DOHH2 (cell line): Measurements from ENCODE around the gene ASIC1.

ENCODE experiments used
- EZH2phosphoT487 ChIP-seq: fragments of 200-600 bp; sonication (generic); IDR thresholded peaks from 2 replicates; pipeline ENCODE4 v1.6.1; 2017; ENCODE audit warnings: borderline replicate concordance, mild to moderate bottlenecking, antibody characterized with exemption, low read length, moderate library complexity, mixed read lengths
- TF ChIP-seq, protein P1 (sequence below): fragments of 200-600 bp; sonication (generic); IDR thresholded peaks from one replicate; pipeline ENCODE4 v1.5.1; 2014; ENCODE audit warnings: antibody characterized with exemption, mild to moderate bottlenecking, low read depth, low read length; ENCODE audit not compliant: poor library complexity, severe bottlenecking

DNA sequence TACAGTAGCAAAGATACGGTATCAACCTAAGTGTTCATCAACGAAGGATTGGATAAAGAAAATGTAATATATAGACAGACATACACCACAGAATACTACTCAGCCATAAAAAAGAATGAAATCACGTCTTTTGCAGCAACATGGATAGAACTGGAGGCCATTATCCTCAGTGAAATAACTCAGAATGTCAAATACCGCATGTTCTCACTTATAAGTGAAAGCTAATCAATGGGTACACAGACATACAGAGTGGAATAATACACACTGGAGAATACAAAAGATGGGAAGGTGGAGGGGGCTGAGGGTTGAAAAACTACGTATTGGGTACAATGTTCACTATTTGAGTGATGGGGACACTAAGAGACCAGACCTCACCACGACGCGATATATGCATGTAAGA is 33.2 kb upstream of the ASIC1 start:
- TF ChIP-seq, protein P1, sequence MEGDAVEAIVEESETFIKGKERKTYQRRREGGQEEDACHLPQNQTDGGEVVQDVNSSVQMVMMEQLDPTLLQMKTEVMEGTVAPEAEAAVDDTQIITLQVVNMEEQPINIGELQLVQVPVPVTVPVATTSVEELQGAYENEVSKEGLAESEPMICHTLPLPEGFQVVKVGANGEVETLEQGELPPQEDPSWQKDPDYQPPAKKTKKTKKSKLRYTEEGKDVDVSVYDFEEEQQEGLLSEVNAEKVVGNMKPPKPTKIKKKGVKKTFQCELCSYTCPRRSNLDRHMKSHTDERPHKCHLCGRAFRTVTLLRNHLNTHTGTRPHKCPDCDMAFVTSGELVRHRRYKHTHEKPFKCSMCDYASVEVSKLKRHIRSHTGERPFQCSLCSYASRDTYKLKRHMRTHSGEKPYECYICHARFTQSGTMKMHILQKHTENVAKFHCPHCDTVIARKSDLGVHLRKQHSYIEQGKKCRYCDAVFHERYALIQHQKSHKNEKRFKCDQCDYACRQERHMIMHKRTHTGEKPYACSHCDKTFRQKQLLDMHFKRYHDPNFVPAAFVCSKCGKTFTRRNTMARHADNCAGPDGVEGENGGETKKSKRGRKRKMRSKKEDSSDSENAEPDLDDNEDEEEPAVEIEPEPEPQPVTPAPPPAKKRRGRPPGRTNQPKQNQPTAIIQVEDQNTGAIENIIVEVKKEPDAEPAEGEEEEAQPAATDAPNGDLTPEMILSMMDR = no peak
- no peak for TF ChIP-seq EZH2phosphoT487
